H1 (cell line): ENCODE results near the gene TLCD5. TPM values are rescaled to one million over a fixed set of nuclear protein-coding genes. Genes with fewer than 3 reads are reported as not detected.

Source experiments
- POLR2AphosphoS5 ChIP-seq: IDR thresholded peaks from 2 replicates; pipeline ENCODE4 v1.6.1; 2011; ENCODE audit warnings: low read depth, low read length
- RXRA ChIP-seq: IDR thresholded peaks from 2 replicates; pipeline ENCODE4 v1.6.1; 2011; ENCODE audit warnings: low read depth, mild to moderate bottlenecking, low read length, moderate library complexity; ENCODE audit not compliant: insufficient read depth
- SAP30 ChIP-seq: fragments of 300-600 bp; sonication (generic); IDR thresholded peaks from 2 replicates; pipeline ENCODE4 v1.7.1; 2012; ENCODE audit warnings: low read length, moderate library complexity, mild to moderate bottlenecking, inconsistent platforms; ENCODE audit not compliant: insufficient read depth, insufficient replicate concordance
- polyA plus RNA-seq, 7 experiments: library from polyadenylated mRNA; depleted of rRNA in 3 of 7; stranded (reverse) in 5 of 7; unstranded in 2 of 7; fragments of >200 nt in 5 of 7; fragments of 200-250 nt in 2 of 7; gene quantifications; 1 replicate in 5 of 7; 2 replicates in 1 of 7; 4 replicates in 1 of 7; pipeline versions ENCODE4 v1.2.1 to v1.2.3, GENCODE V29; 2011 to 2013; ENCODE audit warnings: missing spikeins in 2 of 7, mixed read lengths in 2 of 7
- total RNA-seq: library from RNA; stranded (reverse); fragmentation: NEBNext Ultra II Directional; extraction: Animal tissue kit (Norgen Biotek cat#: 25700); gene quantifications from 2 replicates; pipeline ENCODE4 v1.2.1, GENCODE V29; 2021

The TLCD5 gene
- total and polyA plus RNA-seq, 2 of the 8 experiments (the other 6 are each of a cell fraction or from before 2014, with no cell fraction given): 9.5 to 10.1 TPM

- TF ChIP-seq RXRA (no peak), SAP30 (no peak), POLR2AphosphoS5 (no peak)
Measured at GRCh38 chr11:120310870-120311269, 14.2 kb upstream of the TLCD5 start (continued).
